Kidney (tissue), 22 donors: ENCODE measurements around the gene TDRD6. TPM values are rescaled to one million over a fixed set of nuclear protein-coding genes. Genes with fewer than 3 reads are reported as not detected.

Experiments
- DNase-seq, 5 donors: peaks; one replicate each; pipeline ENCODE4 v3.0.0-alpha.2; 2013 to 2020
- FAIRE-seq: peaks from 2 replicates; lab custom pipeline; 2012; peaks lifted over from hg19 to GRCh38; lab: Jason Lieb, UNC
- H3K27ac ChIP-seq, 2 donors: one replicate each; pipeline ENCODE4 v1.7.0; 2013; ENCODE audit warnings: low read depth in 2 of 2, low read length in 2 of 2, inconsistent platforms in 1 of 2
- H3K27me3 ChIP-seq: one replicate; pipeline ENCODE4 v1.7.1; 2013; ENCODE audit warnings: low read length, inconsistent platforms; ENCODE audit not compliant: control insufficient read depth, insufficient read depth
- H3K36me3 ChIP-seq, 3 donors: one replicate each; pipeline versions ENCODE4 v1.7.0 to v1.7.1; 2013; ENCODE audit warnings: low read length in 3 of 3, control low read depth in 1 of 3, inconsistent platforms in 1 of 3; ENCODE audit not compliant: insufficient read depth in 3 of 3, control insufficient read depth in 2 of 3
- H3K4me1 ChIP-seq, 3 donors: one replicate each; pipeline versions ENCODE4 v1.7.0 to v1.7.1; 2013; ENCODE audit warnings: low read length in 3 of 3, inconsistent platforms in 1 of 3, low read depth in 1 of 3; ENCODE audit not compliant: control insufficient read depth in 2 of 3, insufficient read depth in 2 of 3
- H3K4me3 ChIP-seq, 3 donors: one replicate each; pipeline versions ENCODE4 v1.7.0 to v1.8.1; 2013; ENCODE audit warnings: low read length in 3 of 3, control low read depth in 1 of 3, inconsistent platforms in 1 of 3
- H3K9ac ChIP-seq, 3 donors: one replicate each; pipeline versions ENCODE4 v1.7.0 to v1.7.1; 2013; ENCODE audit warnings: low read length in 3 of 3, control low read depth in 1 of 3, inconsistent platforms in 1 of 3
- H3K9me3 ChIP-seq, 3 donors: one replicate each; pipeline versions ENCODE4 v1.7.0 to v1.7.1; 2013; ENCODE audit warnings: low read length in 3 of 3, control low read depth in 1 of 3, inconsistent platforms in 1 of 3; ENCODE audit not compliant: control insufficient read depth in 2 of 3, insufficient read depth in 1 of 3
- intact Hi-C: fragments of 100-400 bp; cut with DNase I; formaldehyde crosslinking; loops from one replicate; pipeline ENCODE4 v1.11.1; 2022
- long read RNA-seq, 10 donors: library from polyadenylated mRNA in 1 of 10; unstranded in 1 of 10; transcript quantifications; one replicate each; pipeline ENCODE4 v2.0.0 and lab custom pipeline, GENCODE V29; 2021 to 2026
- polyA plus RNA-seq: library from polyadenylated mRNA; stranded (reverse); fragments of 350-450 nt; fragmentation: Illumina TruSeq; extraction: RNeasy Lipid Tissue Mini Kit (QIAGEN cat#74804); gene quantifications from one replicate; pipeline ENCODE4 v1.2.3, GENCODE V29; 2014; ENCODE audit warnings: low read depth, low replicate concordance; ENCODE audit not compliant: insufficient read depth
- total RNA-seq: library from RNA; stranded (reverse); fragmentation: NEBNext Ultra II Directional; extraction: Animal tissue kit (Norgen Biotek cat#: 25700); gene quantifications from one replicate; pipeline ENCODE4 v1.2.1, GENCODE V29; 2021
- TF ChIP-seq, protein P1 (sequence below): IDR thresholded peaks from 3 replicates; pipeline ENCODE4 v1.5.1; 2012; ENCODE audit warnings: mild to moderate bottlenecking, moderate library complexity, borderline replicate concordance; ENCODE audit not compliant: insufficient read depth; ENCODE audit errors: extremely low read depth
- donor health status: control.
- donor health status: control.
- donor health status: control.
- donor health status: control.
- donor health status: control.
- donor health status: DM: yes; HTN: yes; CAD: no.
- donor health status: Normal renal cell carcinoma (clear cell type).

The TDRD6 gene, protein sequence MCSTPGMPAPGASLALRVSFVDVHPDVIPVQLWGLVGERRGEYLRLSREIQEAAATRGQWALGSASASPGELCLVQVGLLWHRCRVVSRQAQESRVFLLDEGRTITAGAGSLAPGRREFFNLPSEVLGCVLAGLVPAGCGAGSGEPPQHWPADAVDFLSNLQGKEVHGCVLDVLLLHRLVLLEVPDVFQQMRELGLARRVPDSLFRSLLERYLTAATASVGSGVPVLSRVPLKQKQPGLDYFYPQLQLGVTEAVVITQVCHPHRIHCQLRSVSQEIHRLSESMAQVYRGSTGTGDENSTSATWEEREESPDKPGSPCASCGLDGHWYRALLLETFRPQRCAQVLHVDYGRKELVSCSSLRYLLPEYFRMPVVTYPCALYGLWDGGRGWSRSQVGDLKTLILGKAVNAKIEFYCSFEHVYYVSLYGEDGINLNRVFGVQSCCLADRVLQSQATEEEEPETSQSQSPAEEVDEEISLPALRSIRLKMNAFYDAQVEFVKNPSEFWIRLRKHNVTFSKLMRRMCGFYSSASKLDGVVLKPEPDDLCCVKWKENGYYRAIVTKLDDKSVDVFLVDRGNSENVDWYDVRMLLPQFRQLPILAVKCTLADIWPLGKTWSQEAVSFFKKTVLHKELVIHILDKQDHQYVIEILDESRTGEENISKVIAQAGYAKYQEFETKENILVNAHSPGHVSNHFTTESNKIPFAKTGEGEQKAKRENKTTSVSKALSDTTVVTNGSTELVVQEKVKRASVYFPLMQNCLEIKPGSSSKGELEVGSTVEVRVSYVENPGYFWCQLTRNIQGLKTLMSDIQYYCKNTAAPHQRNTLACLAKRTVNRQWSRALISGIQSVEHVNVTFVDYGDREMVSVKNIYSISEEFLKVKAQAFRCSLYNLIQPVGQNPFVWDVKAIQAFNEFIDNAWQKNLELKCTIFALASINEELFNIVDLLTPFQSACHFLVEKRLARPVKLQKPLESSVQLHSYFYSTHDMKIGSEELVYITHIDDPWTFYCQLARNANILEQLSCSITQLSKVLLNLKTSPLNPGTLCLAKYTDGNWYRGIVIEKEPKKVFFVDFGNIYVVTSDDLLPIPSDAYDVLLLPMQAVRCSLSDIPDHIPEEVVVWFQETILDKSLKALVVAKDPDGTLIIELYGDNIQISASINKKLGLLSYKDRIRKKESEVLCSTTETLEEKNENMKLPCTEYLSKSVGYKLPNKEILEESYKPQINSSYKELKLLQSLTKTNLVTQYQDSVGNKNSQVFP (N-terminal part only)
- total RNA-seq (0.47 TPM), polyA plus RNA-seq (0.84 TPM)
- long read RNA-seq, donor 1, result 0 reads
- long read RNA-seq, donor 2, result 0 reads
- long read RNA-seq, donor 3, result 0 reads
- long read RNA-seq, donor 4, result 0 reads
- long read RNA-seq, donor 5, result 0 reads
- long read RNA-seq, donor 6, result 0 reads
- long read RNA-seq, donor 7, partial matches to known transcripts, result 0 of 1 reads
- long read RNA-seq, donor 7, other reads (novel, unspliced or antisense), result 1 of 1 reads
- long read RNA-seq, donor 8, result 0 reads
- long read RNA-seq, donor 9, result 0 reads
- long read RNA-seq, donor 10, result 0 reads

DNA sequence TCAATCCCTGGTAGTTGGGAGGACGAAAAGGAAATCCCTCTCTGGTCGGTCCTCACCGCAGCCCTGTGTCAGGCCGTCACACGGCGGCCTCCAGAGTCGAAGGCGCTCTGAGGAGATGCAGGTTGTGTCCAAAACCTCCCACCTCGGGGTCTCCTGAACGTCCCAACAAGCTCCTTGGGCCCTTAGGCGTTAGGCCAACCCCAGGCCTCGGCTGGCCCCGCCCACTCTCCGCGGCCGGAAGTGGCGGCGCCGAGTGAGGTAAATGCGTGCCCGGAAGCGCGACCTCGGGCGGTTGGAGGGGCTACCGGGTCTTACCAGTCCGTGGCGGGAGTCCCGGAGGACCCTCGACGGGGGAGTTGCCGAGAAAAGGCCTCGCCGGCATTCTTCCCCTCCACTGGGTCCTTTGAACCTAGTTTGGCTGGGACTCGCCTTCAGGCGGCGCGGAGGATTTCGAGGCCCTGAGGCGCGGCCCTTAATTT, at the start of gene TDRD6:
TDRD6 (plus strand) TSS at position 267 of the 479 bp plus-strand sequence. CDS start 244 bp downstream, outside the sequence.
- no peaks in the 10 kb centered on the region for H3K4me1 ChIP-seq
- no peaks in the 10 kb centered on the region for H3K9me3 ChIP-seq
- no peaks in the 10 kb centered on the region for H3K27me3 ChIP-seq
- H3K36me3 ChIP-seq, result peaks cover 0 to 3% (median 0%) of the 10 kb centered on the region in 3 donors
- TF ChIP-seq, protein P1, sequence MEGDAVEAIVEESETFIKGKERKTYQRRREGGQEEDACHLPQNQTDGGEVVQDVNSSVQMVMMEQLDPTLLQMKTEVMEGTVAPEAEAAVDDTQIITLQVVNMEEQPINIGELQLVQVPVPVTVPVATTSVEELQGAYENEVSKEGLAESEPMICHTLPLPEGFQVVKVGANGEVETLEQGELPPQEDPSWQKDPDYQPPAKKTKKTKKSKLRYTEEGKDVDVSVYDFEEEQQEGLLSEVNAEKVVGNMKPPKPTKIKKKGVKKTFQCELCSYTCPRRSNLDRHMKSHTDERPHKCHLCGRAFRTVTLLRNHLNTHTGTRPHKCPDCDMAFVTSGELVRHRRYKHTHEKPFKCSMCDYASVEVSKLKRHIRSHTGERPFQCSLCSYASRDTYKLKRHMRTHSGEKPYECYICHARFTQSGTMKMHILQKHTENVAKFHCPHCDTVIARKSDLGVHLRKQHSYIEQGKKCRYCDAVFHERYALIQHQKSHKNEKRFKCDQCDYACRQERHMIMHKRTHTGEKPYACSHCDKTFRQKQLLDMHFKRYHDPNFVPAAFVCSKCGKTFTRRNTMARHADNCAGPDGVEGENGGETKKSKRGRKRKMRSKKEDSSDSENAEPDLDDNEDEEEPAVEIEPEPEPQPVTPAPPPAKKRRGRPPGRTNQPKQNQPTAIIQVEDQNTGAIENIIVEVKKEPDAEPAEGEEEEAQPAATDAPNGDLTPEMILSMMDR, result no peak
- no peak for FAIRE-seq
- no peak within 1 kb of the TSS for H3K4me3 ChIP-seq
- peak in 2 of 5 donors; percentile 30 to 61 for DNase-seq
- no peak within 1 kb of the TSS for H3K9ac ChIP-seq
- intact Hi-C loops, result no loop called here
- no peak within 1 kb of the TSS for H3K27ac ChIP-seq

DNA sequence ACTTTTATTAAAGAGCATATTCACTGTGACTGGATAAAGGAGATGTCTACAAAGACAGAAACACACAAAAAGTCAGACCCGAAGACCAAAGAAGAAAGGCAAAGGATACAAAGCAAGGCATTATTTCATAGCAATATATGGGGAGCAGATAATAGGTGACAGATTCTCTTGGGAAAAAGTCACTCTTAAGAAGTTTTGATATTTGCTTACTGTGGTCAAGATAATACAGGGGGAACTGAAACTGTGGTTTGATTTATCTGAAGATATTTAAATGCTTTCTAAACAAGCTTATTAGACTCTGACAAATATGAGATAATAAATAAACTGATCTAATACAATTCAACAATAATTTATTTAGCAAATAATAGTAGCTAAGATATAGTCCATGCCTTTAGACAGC, 49.8 kb upstream of the TDRD6 start:
- intact Hi-C loops, result no loop called here
- no peak for DNase-seq
- Histone ChIP-seq H3K9ac (no peak overlapping the region), H3K4me1 (no peaks in the 10 kb centered on the region), H3K27me3 (no peaks in the 10 kb centered on the region), H3K4me3 (no peak overlapping the region), H3K27ac (no peak overlapping the region), H3K36me3 (no peaks in the 10 kb centered on the region), H3K9me3 (no peaks in the 10 kb centered on the region)
- no peak for FAIRE-seq
- TF ChIP-seq, protein P1, result no peak

DNA sequence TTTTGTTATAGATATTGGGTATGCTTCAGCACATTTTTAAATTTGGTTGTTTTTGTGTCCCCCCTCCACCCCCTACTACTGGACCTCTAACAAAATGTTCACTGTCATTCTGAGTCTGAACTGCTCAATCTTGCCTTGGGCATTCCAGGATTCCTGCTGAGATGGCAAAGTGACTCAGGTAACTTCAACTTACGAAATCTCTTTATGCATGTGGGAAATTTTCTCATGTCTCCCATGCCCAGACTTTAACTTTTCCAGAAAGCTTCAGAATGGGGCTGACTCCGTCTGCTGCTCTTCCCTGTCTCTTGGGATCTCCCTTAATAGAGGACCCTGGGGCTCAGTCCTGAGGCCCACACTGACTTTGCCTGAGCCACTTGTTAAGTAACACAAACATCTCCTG, 49.0 kb upstream of the TDRD6 start:
- H3K27me3 ChIP-seq, result no peaks in the 10 kb centered on the region
- no peaks in the 10 kb centered on the region for H3K9me3 ChIP-seq
- H3K27ac ChIP-seq, result no peak overlapping the region
- TF ChIP-seq, protein P1, result no peak
- FAIRE-seq, result no peak
- no peak for DNase-seq
- H3K4me1 ChIP-seq, result no peaks in the 10 kb centered on the region
- H3K9ac ChIP-seq, result no peak overlapping the region
- H3K4me3 ChIP-seq, result no peak overlapping the region
- H3K36me3 ChIP-seq, result no peaks in the 10 kb centered on the region
- intact Hi-C loops, result no loop called here
